Loucy (cell line): ENCODE data around the gene MTHFSD.

Experiments used
- H2AFZ ChIP-seq: fragments of 200-600 bp; sonication (generic); 2 replicates; pipeline ENCODE4 v1.6.0; 2016; ENCODE audit warnings: antibody characterized with exemption, mild to moderate bottlenecking, low read length, moderate library complexity
- H3F3A ChIP-seq: fragments of 200-600 bp; 2 replicates; pipeline ENCODE4 v1.6.0; 2016; ENCODE audit warnings: antibody characterized with exemption, low read depth, mild to moderate bottlenecking
- H3K27me3 ChIP-seq: fragments of 200-600 bp; sonication (generic); 2 replicates; pipeline ENCODE4 v1.6.1; 2014; ENCODE audit warnings: low read length, mild to moderate bottlenecking; ENCODE audit not compliant: insufficient read depth, poor library complexity, severe bottlenecking
- H3K36me3 ChIP-seq: fragments of 200-600 bp; sonication (generic); 2 replicates; pipeline ENCODE4 v1.6.1; 2016; ENCODE audit warnings: low read length; ENCODE audit not compliant: insufficient read depth
- H3K4me1 ChIP-seq: fragments of 200-600 bp; sonication (generic); 2 replicates; pipeline ENCODE4 v1.5.1; 2014; ENCODE audit warnings: low read length, mild to moderate bottlenecking; ENCODE audit not compliant: insufficient read depth, poor library complexity, severe bottlenecking
- H3K4me2 ChIP-seq: fragments of 200-600 bp; sonication (generic); 2 replicates; pipeline ENCODE4 v1.6.0; 2014; ENCODE audit warnings: antibody characterized with exemption, low read length, low read depth, mild to moderate bottlenecking; ENCODE audit not compliant: poor library complexity, severe bottlenecking
- H3K4me3 ChIP-seq: fragments of 200-600 bp; sonication (generic); 2 replicates; pipeline ENCODE4 v1.5.1; 2014; ENCODE audit warnings: low read length, mild to moderate bottlenecking, mixed read lengths; ENCODE audit not compliant: poor library complexity, severe bottlenecking
- H3K79me2 ChIP-seq: fragments of 200-600 bp; sonication (generic); 2 replicates; pipeline ENCODE4 v1.6.1; 2014; ENCODE audit warnings: low read length; ENCODE audit not compliant: insufficient read depth
- H3K9ac ChIP-seq: fragments of 200-600 bp; sonication (generic); 2 replicates; pipeline ENCODE4 v1.6.0; 2014; ENCODE audit warnings: mild to moderate bottlenecking, low read depth, low read length, moderate library complexity; ENCODE audit not compliant: poor library complexity, severe bottlenecking
- H3K9me2 ChIP-seq: fragments of 200-600 bp; sonication (generic); replicated peaks from 2 replicates; pipeline ENCODE4 v1.6.1; 2016; ENCODE audit warnings: low read depth, low read length, mixed read lengths
- H3K9me3 ChIP-seq: fragments of 200-600 bp; sonication (generic); 2 replicates; pipeline ENCODE4 v1.6.1; 2014; ENCODE audit warnings: mild to moderate bottlenecking, antibody characterized with exemption, low read length, low read depth; ENCODE audit not compliant: insufficient read depth
- H4K20me1 ChIP-seq: fragments of 200-600 bp; sonication (generic); 2 replicates; pipeline ENCODE4 v1.6.0; 2014; ENCODE audit warnings: antibody characterized with exemption, low read length, mild to moderate bottlenecking; ENCODE audit not compliant: insufficient read depth, poor library complexity, severe bottlenecking
- EZH2phosphoT487 ChIP-seq: fragments of 200-600 bp; IDR thresholded peaks from 2 replicates; pipeline ENCODE4 v1.6.1; 2018; ENCODE audit warnings: antibody characterized with exemption, mild to moderate bottlenecking, moderate library complexity, borderline replicate concordance
- TF ChIP-seq, protein P1 (sequence below): fragments of 200-600 bp; sonication (generic); conservative IDR thresholded peaks from 2 replicates; pipeline ENCODE4 v1.5.1; 2014; ENCODE audit warnings: mild to moderate bottlenecking, antibody characterized with exemption, low read length

The MTHFSD gene

DNA sequence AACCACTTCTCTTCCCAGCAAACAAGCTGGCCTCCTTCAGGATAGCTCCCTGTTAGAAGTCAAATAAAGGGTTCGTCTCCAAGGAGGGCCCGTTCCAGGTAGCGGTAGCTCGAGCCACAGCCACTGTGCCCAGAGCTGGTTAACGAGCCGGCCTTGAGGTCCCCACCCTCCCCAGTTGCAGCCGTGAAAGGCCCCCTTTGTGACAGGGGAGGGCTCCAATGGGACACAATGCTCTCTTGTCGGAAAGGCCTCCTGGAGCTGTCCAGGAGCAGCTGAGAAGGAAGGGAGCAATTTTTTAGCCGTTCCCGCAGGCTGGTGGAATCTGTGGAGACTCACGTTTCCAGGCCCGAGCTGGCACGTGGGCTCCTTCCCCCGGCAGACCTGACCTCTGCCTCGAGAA is 74.6 kb downstream of the MTHFSD start:
- H3K4me2 ChIP-seq: no peak overlapping the region
- H3K9me3 ChIP-seq: peaks cover 6% of the 10 kb centered on the region; the same call in 1 of the 2 replicates
- no peak for TF ChIP-seq EZH2phosphoT487
- TF ChIP-seq, protein P1, sequence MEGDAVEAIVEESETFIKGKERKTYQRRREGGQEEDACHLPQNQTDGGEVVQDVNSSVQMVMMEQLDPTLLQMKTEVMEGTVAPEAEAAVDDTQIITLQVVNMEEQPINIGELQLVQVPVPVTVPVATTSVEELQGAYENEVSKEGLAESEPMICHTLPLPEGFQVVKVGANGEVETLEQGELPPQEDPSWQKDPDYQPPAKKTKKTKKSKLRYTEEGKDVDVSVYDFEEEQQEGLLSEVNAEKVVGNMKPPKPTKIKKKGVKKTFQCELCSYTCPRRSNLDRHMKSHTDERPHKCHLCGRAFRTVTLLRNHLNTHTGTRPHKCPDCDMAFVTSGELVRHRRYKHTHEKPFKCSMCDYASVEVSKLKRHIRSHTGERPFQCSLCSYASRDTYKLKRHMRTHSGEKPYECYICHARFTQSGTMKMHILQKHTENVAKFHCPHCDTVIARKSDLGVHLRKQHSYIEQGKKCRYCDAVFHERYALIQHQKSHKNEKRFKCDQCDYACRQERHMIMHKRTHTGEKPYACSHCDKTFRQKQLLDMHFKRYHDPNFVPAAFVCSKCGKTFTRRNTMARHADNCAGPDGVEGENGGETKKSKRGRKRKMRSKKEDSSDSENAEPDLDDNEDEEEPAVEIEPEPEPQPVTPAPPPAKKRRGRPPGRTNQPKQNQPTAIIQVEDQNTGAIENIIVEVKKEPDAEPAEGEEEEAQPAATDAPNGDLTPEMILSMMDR: no peak
- H3K79me2 ChIP-seq: no peaks in the 10 kb centered on the region
- no peaks in the 10 kb centered on the region for H3K9me2 ChIP-seq
- H3K4me3 ChIP-seq: no peak overlapping the region
- no peaks in the 10 kb centered on the region for H3K27me3 ChIP-seq
- H2AFZ ChIP-seq: no peak overlapping the region
- H3K36me3 ChIP-seq: no peaks in the 10 kb centered on the region
- H3K9ac ChIP-seq: no peak overlapping the region
- H3F3A ChIP-seq: no peaks in the 10 kb centered on the region
- H4K20me1 ChIP-seq: no peaks in the 10 kb centered on the region
- no peaks in the 10 kb centered on the region for H3K4me1 ChIP-seq
